HG03097 (cell line): Measurements from ENCODE around the gene EHMT1.

Source experiments
- ATAC-seq: cut with Tn5 transposase; IDR thresholded peaks from one replicate; pipeline ENCODE4 v1.9.1; 2021; ENCODE audit not compliant: unreplicated experiment, low FRiP score

EHMT1 gene

DNA sequence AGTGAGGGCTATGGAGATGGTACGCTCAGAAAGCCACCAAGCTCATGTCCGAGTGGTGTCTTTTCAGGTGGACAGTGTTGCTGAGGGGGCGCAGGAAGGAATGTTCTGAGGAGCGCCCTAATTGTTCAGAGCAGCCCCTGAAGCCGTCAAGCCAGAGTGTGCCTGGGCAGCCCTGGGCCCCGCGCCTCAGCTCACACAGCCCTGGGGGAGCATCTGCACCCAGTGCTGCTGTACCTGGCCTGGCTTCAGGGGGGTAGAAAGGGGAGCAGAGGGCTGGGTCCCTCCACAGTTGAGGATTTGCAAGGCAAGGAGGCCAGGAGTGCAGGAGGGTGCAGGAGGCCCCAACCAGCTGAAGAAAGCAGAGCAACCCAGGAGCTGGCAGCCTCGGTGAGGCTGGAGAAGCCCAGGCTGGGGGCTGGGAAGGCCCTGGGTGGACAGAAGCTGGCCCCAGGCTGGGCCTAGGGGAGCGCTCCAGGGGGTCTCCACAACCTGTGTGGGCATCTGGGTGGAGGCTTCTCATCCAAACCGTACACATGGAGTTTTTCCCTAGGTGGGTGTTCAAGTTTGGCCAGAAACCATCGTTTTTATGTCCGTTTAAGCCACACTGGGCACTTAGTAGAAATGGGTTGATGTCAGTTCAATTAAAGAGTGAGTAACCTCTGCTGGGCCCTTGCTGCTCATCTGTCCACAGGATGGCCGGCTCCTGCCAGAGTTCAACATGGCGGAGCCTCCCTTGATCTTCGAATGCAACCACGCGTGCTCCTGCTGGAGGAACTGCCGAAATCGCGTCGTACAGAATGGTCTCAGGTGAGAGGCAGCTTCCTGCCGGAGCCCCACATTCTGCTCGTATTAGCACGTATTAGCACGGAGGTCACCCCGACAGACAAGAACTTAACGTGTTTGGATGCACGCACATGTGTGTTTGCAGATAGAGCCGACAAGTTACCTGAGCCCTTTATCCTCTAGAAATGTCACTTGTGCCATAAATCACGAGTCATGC, 196.8 kb downstream of the EHMT1 start:
- ATAC-seq, result no peak

GRCh38 chr9:137816531-137817235, 197.9 kb downstream of the EHMT1 start:
- no peak for ATAC-seq

DNA sequence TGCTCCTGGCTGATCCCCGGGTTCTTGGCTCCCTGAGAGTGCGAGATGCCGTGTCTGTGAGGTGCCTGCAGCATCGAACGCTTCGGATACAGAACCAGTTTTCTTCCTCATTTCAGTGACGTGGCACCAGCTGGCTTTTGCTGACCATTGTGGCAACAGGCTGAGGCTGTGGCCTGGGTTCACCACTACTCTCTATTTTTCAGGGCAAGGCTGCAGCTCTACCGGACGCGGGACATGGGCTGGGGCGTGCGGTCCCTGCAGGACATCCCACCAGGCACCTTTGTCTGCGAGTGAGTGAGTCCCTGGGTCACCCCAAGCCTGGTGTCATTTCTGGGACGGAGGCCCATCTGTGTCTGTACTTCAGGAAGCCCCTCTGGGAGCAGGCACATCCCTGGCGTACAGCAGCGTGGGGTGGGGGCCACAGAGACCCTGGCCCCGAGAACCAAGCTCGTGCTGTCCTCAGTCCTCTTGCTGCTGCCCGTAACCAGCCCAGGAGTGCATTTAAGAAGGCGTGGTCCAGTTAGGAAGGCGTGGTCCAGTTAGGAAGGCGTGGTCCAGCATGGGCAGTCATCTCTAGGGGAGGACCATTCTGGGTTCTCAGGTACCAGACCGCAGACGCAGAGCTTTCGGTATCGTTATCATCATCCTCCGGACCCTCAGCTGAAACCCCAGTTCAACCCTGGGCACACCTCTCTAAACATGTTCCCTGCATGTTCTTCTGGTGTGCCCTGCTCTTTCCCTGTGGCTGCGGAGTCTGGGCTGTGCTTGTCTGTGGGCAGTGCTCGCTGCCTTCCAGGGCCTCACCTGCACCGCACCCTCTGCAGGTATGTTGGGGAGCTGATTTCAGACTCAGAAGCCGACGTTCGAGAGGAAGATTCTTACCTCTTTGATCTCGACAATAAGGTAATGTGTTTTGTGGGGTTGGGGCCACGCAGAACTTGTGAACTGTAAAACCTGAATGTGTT, 198.7 kb downstream of the EHMT1 start:
- no peak for ATAC-seq

- ATAC-seq, result no peak
Observed at GRCh38 chr9:137818286-137818685, 199.5 kb downstream of the EHMT1 start.

DNA sequence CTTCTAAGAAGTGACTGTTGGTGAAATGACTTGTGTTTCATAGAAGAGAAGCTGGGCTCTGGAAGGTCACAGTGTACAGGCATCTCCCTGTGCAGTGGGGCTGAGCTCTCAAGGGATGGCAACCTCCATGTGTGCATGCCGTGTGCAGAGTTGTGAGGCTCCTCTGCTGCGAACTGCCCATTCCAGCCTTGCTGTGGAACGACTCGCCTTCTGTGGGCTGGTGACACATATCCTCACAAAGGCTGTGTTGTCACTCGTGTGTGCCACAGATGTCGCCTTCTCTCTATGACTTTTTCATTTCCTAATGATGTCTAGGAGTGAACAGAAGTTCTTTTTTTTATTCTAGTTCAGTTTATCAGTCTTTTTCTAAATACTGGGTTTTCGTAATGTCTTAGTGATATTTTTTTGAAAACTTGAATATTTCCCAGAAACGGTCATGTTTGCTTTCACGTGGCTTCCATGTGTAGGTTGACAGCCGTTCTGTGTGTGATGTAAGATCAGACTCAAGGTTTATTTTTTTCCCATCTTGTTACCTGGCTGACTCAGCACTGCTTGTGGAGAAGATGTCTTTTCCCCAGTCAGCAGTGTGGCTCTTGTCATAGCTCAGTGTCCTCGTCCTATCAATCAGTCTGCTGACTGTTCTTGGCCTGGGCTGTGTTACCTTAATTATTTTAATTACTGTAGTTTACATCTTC, 201.5 kb downstream of the EHMT1 start:
- ATAC-seq, result no peak

DNA sequence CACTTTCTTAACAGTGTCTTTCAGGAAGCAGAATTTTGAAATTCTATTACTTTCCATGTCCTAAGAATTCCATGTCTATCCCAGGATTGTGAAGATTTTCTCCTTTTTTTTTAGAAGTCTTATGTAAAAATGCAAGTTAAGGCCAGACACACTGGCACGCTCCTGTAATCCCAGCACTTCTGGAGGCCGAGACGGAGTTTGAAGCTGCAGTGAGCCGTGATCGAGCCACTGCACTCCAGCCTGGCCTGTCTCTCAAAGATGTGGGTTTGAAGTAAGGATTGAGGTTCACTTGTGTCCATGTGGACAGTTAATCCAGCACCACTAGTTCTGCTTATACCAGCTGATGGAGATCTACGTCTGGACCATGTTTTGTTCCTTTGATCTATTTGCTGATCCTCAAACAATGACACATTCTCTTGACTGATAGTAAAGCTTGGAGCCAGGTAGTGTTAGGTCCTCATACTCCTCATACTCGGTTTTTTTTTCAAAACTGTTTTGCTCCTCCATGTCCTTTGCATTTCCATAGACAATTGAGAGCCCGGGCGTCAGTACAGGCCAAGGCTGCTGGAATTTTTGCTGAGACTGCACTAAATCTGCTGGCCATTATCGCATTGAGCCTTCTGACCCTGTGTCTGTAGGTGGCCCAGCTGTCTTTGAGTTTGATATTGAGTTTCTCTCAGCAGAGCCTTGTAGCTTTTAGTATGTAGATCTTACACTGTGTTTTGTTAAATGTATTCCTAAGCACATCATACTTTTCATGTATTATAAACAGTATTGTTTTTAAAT, 205.4 kb downstream of the EHMT1 start:
- no peak for ATAC-seq

DNA sequence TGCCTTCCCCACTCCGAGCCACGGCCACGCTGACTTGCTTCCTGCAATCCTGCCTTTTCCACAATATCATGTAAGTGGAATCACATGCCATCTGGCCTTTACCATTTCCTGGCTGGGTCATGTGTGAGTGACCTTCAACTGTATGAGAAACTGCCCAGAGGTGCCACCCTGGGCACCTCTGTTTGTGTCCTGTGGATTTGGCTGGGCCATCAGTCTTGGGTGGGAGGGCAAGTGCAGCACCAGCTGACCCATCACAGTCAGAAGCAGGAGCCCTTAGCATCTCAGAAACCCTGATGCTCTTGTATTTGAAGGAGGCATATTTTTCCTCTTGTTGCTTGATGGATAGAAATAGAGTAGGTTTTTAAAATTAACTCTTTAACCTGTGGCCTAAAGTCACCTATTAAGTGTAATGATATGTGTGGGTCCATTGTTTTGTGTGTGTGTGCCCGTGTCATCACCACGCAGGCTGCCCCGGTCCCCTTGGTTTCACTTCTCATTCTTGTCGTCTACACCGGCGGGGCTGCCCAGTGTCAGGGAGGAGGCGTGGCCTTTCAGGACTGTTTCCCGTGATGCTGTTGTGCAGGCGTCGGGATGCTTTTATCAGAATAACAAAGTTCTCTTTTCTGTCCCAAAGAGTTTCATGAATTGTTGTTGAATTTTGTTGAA, 206.7 kb downstream of the EHMT1 start:
- ATAC-seq, result no peak

DNA sequence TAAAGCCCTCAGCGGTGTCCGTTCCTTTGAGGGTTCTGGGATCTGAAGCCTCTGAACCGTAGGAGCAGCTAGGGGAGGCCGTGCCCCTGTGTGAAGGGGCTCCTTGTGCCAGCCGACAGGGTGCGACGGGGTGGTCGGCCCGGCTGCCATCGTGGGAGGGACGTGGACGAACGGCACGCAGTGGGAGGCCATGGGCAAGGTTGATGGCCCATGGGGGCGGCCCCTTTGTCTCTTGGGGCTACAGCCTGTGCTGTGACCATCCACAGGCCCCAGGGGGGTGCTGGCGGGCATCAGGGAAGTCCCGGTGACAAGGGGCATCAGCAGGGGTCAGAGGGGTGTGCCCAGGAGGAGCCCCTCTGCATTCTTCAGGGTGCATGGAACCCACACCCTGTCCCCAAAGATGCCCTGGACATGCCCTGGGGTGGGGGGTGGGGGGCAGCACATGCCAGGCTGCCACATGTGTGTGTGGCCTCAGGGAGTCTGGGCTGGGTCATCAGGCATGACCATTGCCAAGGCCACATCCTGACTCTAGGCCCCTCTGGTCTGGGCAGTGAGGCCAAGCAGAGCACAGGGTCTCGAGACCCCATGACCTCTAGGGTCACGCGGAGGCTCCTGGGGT, 209.2 kb downstream of the EHMT1 start:
- ATAC-seq, result no peak

DNA sequence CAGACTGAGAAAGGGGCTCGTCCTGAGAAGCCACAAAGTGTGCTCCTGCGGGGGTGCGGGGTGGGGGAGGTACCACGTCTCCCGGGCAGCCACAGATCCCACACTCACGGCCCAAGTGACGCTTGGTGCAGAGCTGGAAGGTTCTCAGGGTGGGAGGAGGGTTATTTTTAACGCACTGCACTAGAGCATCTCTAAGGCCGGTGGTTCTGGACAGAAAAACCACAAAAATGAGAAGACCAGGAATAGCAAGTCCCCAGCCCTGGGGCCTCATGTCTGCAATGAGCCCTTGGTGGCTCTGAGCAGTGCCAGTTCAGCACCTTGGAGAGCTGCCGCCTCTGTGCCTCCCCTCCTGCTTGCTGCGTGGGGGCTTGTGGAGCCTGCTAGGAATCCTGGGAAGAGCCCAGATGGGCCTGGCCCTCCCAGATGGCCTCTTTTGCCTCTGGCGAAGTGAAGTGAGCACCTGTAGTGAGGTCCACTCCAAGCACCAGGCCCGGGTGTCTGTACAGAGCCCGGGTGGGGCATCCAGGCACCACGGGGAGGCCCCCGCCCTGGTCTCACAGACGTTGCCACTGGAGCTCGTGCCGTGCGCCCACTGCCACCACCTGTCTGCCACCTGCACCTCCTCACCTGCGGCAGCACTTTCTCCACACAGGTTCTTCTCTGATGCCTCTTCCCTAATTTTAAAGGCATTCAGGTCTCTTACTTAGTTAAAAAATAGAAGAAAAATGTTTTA, 209.9 kb downstream of the EHMT1 start:
- no peak for ATAC-seq

DNA sequence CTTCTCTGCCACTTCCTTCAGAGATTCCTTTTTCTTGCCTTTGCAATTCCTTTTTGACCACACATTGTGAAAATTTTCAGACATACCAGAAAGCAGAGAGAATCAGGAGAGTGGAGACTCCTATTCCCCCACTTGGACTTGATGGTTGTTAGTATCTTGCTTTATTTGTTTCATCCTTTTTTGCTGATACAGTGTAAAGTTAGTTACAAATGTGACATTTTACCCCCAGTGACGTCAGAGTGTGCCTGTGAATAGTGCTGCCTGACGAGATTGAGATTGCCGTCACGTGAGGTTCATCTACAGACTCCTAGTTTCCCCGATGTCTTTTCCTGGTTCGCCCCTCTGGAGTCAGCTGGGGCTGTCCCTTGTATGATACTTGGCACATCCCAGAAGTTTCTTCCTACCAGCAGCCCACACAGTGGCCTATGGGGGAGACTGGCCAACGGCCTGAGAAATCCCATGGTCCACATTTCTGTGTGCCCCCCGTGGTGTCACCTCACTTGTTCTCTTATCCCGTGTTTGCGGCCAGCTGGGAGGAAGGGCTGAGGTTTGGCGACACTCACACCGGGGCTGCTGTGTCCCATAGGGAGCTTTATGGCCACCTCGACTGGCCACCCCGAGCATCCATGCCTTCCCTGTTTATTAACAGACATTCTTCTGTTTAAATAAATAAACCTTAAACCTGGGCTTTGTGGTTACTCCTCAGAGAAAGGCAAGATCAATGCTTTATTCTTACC, 210.6 kb downstream of the EHMT1 start:
- ATAC-seq, result no peak

- ATAC-seq, result no peak
Observed at GRCh38 chr9:137832191-137832700, 213.4 kb downstream of the EHMT1 start.

- no peak for ATAC-seq
Observed at GRCh38 chr9:137832830-137833590, 214.2 kb downstream of the EHMT1 start.

- ATAC-seq, result no peak
Observed at GRCh38 chr9:137833721-137834613, 215.2 kb downstream of the EHMT1 start.

GRCh38 chr9:137834846-137835546, 216.2 kb downstream of the EHMT1 start:
- ATAC-seq, result no peak
